Stimulated activated CD8-positive, alpha-beta memory T cell treated with anti-CD3 and anti-CD28 coated beads, Interleukin-15, amount 100 ng/mL, for 4 hours (primary cell): ENCODE data around the gene NOM1.

Experiments used
- DNase-seq, 2 donors: peaks; one replicate each; pipeline ENCODE4 v3.0.0-alpha.2; 2020; ENCODE audit warnings: low read depth in 2 of 2

The NOM1 gene

DNA sequence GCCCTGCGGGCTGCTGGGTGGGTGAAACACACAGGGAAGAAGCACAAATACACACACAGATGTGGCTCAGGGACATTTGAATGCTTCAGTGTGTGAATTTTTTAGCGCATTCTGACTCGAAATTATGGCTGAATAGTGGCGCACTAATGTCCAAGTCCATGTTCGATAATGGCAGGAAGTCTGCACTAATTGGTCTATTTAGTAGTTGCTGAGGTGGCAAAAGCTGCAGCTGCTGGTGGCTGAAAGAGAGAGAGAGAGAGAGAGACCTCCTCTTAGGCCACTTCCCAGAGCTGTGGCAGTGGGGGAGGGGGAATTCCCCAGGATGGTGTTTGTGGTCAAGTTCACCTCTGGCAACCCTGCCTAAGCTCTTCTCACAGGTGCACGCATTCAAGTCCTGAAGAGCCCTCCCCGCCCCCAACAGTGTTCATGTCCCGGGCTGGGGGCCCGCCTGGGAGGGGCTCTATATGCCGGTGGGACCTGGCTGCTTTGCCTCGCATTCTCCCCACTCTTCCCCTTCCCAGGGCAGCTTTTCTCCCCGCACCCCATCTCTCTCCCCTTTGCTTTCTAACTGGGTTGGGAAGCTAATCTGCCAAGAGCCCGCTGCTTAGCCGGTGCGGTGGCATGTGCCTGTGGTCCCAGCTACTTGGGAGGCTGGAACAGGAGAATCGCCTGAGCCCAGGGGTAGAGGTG lies 67.0 kb downstream of the NOM1 start:
- no peak for DNase-seq

DNA sequence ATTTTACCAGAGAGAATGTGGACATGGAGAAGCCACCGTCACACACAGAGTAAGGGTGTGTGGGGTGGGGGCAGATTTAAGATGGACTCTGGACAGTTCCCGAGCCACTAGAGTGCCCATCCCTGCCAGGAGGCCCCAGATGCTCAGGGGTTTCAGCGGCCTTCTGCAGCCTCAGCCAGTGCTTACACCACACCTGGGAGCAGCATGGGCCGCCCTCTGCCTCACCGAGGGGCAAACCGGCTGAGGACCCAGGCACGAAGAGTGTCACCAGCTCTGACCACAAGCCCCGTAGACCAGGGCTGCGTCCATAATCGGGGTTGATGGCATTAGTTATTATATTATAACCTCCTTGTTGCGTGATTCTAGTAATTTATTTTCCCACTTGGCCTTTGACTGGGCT lies 67.6 kb downstream of the NOM1 start:
- DNase-seq: no peak

DNA sequence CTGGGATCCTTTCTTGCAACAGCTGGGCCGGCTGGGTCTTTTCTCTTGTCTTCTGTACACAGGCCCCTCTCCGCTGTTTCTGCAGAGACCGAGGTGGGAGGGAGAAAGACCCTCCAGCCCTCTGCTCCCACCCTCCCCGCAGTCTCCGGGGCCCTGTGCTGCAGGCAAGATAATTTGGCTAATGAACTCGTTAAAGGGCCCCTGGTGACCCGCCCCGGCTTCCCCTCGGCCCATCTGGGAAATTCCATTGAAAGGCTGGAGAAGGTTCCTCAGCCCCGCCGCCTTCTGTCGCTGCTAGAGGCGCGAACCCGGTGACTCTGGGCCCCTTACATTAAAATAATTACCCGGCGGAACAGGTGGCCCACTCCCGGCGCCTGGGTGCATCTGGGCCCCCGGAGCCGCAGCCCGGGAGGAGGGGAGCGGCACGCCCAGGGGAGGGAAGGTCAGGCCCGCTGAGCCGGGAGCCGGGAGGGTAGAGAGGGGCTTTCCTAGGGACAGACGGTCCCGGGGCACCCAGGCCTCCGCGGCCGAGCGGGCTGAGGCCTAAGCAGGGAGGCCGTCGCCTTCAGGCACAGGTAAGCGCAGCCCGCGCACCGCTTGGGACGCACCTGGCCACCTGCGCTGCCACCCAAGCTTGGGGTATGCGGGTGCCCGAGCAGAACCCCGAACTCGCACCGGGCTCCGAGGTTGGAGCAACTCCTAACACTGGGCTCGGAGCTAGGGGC lies 68.3 kb downstream of the NOM1 start:
- DNase-seq: no peak

DNA sequence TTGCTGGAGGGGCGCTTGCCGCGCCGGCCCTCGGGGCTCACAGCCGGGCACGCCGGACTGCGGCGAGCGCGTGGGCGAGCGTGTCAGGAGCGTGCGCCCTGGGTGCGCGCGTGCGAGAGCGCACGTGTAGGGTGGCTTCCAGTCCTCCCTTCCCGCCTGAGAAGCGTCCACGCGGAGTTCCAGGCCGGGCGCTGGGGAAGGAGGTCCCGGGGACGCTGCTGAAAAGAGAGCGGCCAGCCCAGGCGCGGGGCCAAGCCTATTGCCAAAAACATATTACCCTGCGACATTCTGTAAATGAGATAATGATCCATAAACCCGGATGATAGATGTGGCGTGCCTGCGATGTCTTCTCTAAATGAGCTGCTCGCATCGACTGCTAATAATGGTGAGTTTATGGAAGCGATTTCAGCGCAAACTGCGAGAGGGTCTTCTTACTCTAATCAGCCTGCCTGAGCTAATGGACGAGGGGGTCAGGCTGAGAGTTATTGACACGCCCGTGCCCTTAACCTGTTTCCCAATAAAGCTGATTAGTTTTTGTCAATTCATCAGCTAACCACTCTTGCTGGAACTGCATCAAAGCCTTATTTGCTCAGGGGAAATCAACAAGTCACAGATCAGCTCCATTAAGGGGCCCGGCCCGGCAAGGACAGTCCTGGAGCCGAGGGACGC lies 69.0 kb downstream of the NOM1 start:
- DNase-seq: no peak

DNA sequence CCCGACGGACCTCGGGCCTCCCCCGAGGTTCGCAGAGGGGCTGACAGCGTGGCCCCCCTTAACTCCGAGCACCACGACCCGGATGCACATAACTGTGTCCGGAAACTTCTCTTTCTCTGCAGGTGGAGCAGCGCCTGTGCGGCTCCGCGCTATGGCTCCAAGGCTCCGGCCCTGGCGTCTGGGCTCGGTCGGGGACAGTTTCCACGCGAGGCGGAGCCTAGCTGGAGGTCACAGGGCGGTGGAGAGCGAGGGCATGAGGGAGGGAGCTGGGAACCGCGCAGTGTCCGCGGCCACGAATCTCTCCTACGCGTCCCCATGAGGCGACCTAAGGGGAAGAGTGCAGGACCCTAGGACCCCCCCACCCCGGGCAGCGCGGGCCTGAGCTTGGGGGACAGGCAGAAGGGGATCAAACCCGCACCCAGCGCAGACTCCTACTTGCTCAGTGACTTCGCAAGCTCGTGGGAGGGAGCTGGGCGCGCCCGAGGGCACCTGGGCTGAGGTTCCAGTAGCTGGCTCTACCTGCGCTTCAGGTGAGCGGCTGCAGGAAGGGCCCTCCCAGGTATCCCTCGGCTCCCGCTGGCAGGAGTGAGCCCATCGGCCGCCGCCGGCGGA lies 69.6 kb downstream of the NOM1 start:
- DNase-seq: no peak

DNA sequence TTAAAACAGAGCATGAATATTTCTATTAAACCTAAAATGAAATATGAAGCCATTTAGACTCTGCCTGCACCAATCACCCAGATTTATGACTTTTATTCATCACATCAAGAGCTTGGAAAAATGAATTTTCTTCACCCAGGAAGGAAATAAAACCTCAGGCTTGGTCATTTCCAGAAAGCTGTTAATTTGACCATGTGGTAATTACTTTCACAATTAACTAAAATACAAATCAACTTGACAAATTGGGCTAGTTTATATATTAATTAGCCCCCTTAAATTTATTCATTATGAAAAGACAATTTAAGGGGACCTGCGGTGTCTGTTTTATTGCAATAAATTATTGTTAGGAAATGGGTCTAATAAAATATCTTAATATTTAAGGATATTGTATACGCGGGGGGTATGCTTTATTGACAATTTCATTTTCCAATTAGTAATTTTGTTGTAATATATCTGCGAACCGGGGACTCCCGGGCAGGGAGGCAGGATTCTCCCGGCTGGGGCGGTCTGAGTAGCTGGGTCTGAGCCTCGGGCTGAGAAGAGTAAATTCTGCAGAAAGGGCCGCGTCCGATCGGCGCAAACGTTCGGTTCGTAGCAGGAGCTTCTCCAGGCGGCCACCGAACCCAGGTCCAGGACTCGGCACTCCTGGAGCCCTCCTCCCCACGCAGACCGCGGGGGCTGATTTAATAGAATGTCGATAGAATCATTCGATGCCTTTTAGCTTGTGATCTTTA lies 70.4 kb downstream of the NOM1 start:
- DNase-seq: no peak

DNA sequence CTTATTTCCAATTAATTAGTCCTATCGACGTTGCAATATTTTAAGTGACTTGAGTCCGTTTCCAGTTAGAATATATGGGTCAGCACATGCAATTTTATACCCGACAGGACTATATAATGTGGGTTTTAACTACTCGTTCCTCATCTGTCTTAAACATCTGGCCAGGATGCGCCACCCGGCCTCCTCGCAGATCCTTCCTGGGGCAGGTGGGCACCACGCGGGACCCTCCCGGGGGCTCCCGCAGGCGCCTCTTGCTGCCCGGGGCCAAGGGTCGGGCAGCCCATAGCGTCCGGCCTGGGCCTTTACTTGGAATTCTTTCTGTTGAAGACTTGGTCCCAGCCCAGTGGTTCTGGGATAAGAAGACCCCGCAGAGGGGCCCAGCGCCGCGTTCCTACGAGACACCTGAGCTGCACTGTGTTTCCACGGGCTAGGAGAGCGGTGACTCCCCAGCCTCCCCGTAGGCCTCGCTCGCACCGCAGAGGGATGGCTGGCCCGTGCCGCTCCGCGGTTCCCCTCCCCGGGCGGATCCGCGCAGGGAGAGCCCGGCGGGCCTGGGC lies 71.1 kb downstream of the NOM1 start:
- no peak for DNase-seq

DNA sequence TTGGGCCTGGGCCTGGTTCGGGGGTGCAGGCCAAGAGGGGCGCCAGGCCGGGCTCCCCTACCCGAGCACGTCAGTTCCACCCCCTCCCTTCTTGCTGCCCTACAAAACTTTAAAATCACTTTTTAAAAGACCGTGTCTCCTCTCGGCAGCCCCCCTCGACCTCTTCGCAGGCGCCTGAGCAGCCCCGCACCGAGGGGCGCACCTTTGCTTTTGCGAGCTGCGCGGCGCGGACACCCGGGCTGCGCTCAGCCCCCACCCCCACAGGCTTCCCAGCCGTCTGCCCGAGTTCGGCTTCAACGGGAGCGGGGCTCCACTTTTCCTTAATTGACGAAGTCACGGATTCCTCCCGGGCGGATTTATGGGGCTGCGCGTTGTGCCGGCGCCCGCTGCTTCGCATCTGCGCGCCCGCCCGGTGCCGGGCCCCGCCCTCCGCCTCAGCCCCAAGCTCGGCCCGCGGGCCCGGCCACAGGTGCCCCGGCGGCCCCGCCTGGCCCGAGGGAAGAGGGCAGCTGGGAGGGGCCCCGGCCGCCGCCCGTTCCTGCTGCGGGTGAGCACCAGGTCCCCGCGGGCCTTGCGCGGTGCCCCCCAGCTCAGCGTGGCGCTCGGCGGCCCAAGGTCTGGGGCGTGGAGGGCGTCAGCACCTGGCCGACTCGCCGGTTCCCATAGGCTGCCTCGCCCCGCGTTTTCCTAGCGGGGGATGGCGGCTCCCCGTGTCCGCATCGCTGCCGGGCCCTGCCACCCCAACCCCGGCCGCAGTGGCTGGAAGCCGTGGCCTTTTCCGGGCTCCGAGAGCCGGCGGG lies 71.8 kb downstream of the NOM1 start:
- DNase-seq: no peak

DNA sequence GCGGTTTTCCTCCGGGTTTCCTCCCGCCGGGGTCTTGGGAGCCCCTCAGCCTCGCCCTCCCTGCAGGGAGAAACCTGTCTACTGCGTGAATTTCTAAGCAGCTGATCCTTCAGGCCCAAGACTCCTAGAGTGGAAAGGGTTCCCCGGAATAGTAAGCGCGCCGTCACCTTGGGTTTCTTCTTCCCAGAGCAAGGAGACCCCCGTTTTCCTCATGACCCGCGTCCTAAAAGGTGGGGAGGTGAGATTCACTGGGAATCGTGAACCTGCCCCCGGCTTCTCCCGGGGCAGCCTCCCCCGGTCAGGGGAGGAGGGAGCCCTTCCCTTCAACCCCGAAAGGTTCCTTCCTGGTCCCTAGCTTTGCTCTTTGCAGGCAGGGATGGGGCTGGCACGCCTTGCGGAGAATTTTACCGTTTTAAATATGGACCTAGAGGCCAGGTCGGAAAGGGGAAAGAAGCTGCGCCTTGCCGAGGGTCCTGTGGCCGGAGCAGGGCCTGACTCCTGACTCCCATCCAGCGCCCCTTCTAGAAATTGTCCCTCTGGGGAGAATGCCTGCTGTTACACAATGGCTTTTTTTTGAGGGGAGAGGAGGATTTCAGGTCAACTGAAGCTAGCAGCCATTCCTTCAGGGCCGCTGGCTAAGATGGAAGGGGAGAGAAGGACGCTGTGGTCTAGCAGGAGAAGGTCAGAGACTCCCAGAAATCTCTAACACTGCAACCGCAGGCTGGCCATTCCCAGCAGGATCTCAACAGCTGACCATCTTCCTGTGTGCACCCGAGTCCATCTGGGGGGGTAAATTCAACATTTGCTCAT lies 72.6 kb downstream of the NOM1 start:
- DNase-seq: no peak
